GM20431 (cell line): Measurements from ENCODE around the gene HDGFL1.

Source experiments
- in situ Hi-C: fragments of 300-500 bp; cut with MseI, MboI; formaldehyde crosslinking; loops from one replicate; pipeline ENCODE4 v1.15.0; 2020; ENCODE audit warnings: low sequenced_read_pairs; ENCODE audit not compliant: unreplicated experiment

The HDGFL1 gene

GRCh38 chr6:22569281-22570184 is at the start of gene HDGFL1:
Gene HDGFL1 (plus strand): TSS chr6:22569566. CDS start chr6:22569576, 10 bp downstream.
- in situ Hi-C loops: no loop called here

- in situ Hi-C loops: no loop called here
Observed at GRCh38 chr6:22521035-22521434, 48.3 kb upstream of the HDGFL1 start.

- in situ Hi-C loops: no loop called here
Observed at GRCh38 chr6:22526736-22527135, 42.6 kb upstream of the HDGFL1 start.

GRCh38 chr6:22529866-22530265 is 39.5 kb upstream of the HDGFL1 start:
- in situ Hi-C loops: no loop called here

- in situ Hi-C loops: no loop called here
Observed at GRCh38 chr6:22530506-22530905, 38.9 kb upstream of the HDGFL1 start.

- in situ Hi-C loops: no loop called here
Observed at GRCh38 chr6:22536122-22536521, 33.2 kb upstream of the HDGFL1 start.

GRCh38 chr6:22544476-22544875 is 24.9 kb upstream of the HDGFL1 start:
- in situ Hi-C loops: no loop called here

GRCh38 chr6:22545051-22545450 is 24.3 kb upstream of the HDGFL1 start:
- in situ Hi-C loops: no loop called here

GRCh38 chr6:22546236-22546635 is 23.1 kb upstream of the HDGFL1 start:
- in situ Hi-C loops: no loop called here

GRCh38 chr6:22550971-22551670 is 18.2 kb upstream of the HDGFL1 start:
- in situ Hi-C loops: no loop called here

GRCh38 chr6:22556266-22556665 is 13.1 kb upstream of the HDGFL1 start:
- in situ Hi-C loops: no loop called here

- in situ Hi-C loops: no loop called here
Observed at GRCh38 chr6:22557007-22557406, 12.4 kb upstream of the HDGFL1 start.

GRCh38 chr6:22558288-22558882 is 11.0 kb upstream of the HDGFL1 start:
- in situ Hi-C loops: no loop called here

GRCh38 chr6:22568854-22569253 is 512 bp upstream of the HDGFL1 start:
- in situ Hi-C loops: no loop called here

- in situ Hi-C loops: no loop called here
Observed at GRCh38 chr6:22570185-22570551, 802 bp downstream of the HDGFL1 start.

GRCh38 chr6:22575190-22575589 is 5.8 kb downstream of the HDGFL1 start:
- in situ Hi-C loops: no loop called here

GRCh38 chr6:22579439-22579838 is 10.1 kb downstream of the HDGFL1 start:
- in situ Hi-C loops: no loop called here

GRCh38 chr6:22580337-22580736 is 11.0 kb downstream of the HDGFL1 start:
- in situ Hi-C loops: no loop called here

- in situ Hi-C loops: no loop called here
Observed at GRCh38 chr6:22582417-22583205, 13.2 kb downstream of the HDGFL1 start.

GRCh38 chr6:22583230-22583629 is 13.9 kb downstream of the HDGFL1 start:
- in situ Hi-C loops: no loop called here
